ENCODE data around the gene CLDN6.

The CLDN6 gene

DNA sequence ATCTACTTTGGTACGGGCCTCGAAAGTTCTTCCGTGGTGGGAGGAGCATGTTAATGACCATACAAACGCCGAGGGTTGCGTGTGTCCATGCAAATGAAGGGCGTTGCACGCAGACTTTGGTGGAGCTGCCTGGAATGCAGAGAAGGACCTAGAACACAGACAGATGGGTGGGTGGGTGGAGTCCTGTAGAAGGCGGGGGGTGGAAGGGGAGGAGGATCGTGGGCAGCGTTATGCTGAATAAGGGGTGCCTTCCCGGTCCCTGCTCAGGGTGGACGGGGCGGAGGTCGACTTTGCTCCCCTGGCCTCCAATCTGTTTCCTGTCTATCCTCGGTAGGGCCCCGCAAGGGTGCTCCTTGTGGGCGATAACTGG lies 49.6 kb downstream of the CLDN6 start:
- DNase-seq: peak; percentile 32

DNA sequence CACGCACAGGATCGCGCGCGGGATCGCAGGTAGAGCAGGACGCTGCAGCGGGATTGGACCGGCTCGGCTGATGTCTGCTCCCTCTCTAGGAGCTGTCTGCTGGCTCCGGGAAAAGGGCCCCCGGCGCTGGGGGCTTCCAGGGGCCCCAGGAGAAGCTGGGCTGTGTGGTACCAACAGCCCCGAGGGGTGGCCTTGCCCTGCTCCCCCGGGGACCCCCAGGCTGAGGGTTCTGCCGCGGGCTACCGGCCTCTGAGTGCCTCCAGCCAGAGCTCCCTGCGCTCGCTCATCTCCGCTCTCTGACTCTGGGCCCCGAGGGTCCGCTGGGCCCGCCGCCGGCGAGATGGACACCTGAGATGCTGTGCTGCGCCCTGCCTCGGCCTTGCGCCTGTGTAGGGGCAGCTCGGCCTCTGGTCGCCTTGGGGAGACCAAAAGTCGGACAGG lies 50.2 kb downstream of the CLDN6 start:
- no peak for DNase-seq

DNA sequence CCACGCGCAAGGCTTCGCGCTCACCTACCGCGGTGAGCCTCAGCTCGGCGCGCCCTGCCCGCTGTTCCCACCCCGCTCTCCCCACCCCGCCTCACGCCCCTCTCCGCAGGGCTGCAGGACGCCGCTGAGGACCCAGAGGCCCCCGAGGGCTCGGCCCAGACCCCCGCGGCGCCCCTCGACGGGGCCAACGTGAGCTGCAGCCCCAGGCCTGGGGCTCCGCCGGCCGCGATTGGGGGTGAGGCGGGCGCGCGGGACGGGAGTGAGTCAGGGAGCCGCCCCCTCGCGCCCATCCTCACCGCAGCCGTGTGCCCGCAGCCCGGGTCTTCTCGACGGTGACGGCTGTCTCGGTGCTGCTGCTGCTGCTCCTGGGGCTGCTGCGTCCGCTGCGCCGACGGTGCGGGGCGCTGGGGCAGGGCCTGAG lies 50.8 kb downstream of the CLDN6 start:
- DNase-seq: no peak

DNA sequence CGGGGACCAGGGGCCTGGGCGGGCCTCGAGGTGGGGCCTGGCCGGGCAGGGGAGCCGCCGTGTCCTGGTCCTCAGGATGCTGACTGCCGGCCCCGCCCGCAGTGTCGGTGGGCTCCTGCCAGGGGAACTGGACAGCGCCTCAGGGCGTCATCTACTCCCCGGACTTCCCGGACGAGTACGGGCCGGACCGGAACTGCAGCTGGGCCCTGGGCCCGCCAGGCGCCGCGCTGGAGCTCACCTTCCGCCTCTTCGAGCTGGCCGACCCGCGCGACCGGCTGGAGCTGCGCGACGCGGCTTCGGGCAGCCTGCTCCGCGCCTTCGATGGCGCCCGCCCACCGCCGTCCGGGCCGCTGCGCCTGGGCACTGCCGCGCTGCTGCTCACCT lies 51.2 kb downstream of the CLDN6 start:
- DNase-seq: no peak

DNA sequence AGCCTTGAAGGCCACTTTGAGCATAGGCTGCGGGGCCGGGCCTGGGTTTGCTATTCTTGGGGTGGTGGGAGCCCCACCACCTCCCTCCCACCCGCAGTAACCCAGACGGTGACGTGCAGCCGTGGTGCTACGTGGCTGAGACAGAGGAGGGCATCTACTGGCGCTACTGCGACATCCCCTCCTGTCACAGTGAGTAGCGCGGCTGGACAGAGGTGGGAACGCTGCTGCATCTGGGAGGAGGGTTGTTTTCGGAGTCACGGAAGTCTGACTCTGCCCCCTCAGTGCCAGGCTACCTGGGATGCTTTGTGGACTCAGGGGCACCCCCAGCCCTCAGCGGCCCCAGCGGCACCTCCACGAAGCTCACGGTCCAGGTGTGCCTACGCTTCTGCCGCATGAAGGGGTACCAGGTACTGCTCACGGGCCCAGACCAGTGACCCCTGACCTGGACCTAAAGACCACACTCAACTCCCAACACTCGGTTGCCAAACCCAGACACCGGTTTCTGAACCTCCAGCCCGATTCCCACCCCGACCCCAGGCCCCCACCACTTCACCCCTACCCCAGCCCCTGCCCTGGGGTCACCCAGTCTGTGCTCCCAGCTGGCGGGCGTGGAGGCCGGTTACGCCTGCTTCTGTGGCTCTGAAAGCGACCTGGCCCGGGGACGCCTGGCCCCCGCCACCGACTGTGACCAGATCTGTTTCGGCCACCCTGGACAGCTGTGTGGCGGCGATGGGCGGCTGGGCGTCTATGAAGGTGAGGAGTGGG lies 51.8 kb downstream of the CLDN6 start:
- no peak for DNase-seq
